SK-N-SH treated with all-trans-retinoic acid at 6 μM for 48 hours (cell line): Measurements from ENCODE around the gene RPP38.

ENCODE experiments used
- ARNTL ChIP-seq: fragments of 450-650 bp; formaldehyde crosslinking; IDR thresholded peaks from 2 replicates; pipeline ENCODE4 v1.5.0; 2020; ENCODE audit warnings: low read depth, mild to moderate bottlenecking, moderate library complexity, borderline replicate concordance
- BACH2 ChIP-seq: fragments of 250-450 bp; sonication (Bioruptor Pico); IDR thresholded peaks from 2 replicates; pipeline ENCODE4 v1.9.0; 2021; ENCODE audit warnings: mild to moderate bottlenecking, borderline replicate concordance
- CSDC2 ChIP-seq: fragments of 250-450 bp; sonication (Bioruptor Pico); IDR thresholded peaks from 2 replicates; pipeline ENCODE4 v1.5.0; 2020; ENCODE audit warnings: mild to moderate bottlenecking, moderate library complexity
- GLIS3 ChIP-seq: fragments of 250-450 bp; sonication (Bioruptor Pico); IDR thresholded peaks from 2 replicates; pipeline ENCODE4 v1.5.0; 2020; ENCODE audit warnings: mild to moderate bottlenecking, moderate library complexity
- ISL1 ChIP-seq: fragments of 250-450 bp; sonication (Bioruptor Pico); IDR thresholded peaks from 2 replicates; pipeline ENCODE4 v2.1.2; 2022; ENCODE audit warnings: mild to moderate bottlenecking, moderate library complexity
- RARB ChIP-seq: fragments of 250-450 bp; sonication (Bioruptor Pico); IDR thresholded peaks from 2 replicates; pipeline ENCODE4 v1.8.0; 2021; ENCODE audit warnings: mild to moderate bottlenecking, moderate library complexity
- TCF4 ChIP-seq: fragments of 250-450 bp; sonication (Bioruptor Pico); IDR thresholded peaks from 2 replicates; pipeline ENCODE4 v1.8.0; 2021; ENCODE audit warnings: mild to moderate bottlenecking, moderate library complexity, borderline replicate concordance
- ZFP30 ChIP-seq: fragments of 450-650 bp; formaldehyde crosslinking; IDR thresholded peaks from 2 replicates; pipeline ENCODE4 v1.5.0; 2022; ENCODE audit warnings: mild to moderate bottlenecking, moderate library complexity
- ZNF565 ChIP-seq: fragments of 450-650 bp; formaldehyde crosslinking; conservative IDR thresholded peaks from 2 replicates; pipeline ENCODE4 v1.5.0; 2020; ENCODE audit warnings: low read depth, mild to moderate bottlenecking, moderate library complexity
- TF ChIP-seq, protein P1 (sequence below): fragments of 250-450 bp; sonication (Bioruptor Pico); IDR thresholded peaks from 2 replicates; pipeline ENCODE4 v1.8.0; 2020; ENCODE audit warnings: mild to moderate bottlenecking, moderate library complexity, borderline replicate concordance
- TF ChIP-seq, protein P2 (sequence below): fragments of 250-450 bp; sonication (Bioruptor Pico); IDR thresholded peaks from 2 replicates; pipeline ENCODE4 v1.5.1; 2021; ENCODE audit warnings: mild to moderate bottlenecking, moderate library complexity

DNA sequence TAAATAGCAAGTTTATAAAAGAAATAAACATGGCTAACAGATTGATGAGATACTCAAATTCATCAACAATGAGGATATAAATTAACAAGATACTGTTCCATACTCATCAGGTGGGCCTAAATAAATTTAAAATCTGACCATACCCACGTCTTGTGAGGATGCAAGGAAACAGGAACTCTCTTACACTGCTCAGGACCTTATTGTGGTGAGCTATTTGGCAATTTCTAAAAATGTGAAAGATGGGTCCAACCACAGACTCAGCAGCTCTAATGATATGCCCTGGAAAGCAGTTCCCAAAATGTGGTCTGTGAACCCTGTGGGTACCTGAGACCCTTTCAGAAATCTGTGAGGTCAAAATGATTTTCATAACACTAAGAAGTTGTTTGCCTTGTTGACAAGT, 21.5 kb downstream of the RPP38 start:
- TF ChIP-seq TCF4 (CRISPR knock-in tag) (no peak), CSDC2 (no peak), ZFP30 (CRISPR knock-in tag) (no peak), ZNF565 (CRISPR knock-in tag) (no peak), BACH2 (CRISPR knock-in tag) (no peak), ISL1 (CRISPR knock-in tag) (no peak), RARB (CRISPR knock-in tag) (no peak), GLIS3 (CRISPR knock-in tag) (no peak), ARNTL (no peak)
- TF ChIP-seq, protein P1, sequence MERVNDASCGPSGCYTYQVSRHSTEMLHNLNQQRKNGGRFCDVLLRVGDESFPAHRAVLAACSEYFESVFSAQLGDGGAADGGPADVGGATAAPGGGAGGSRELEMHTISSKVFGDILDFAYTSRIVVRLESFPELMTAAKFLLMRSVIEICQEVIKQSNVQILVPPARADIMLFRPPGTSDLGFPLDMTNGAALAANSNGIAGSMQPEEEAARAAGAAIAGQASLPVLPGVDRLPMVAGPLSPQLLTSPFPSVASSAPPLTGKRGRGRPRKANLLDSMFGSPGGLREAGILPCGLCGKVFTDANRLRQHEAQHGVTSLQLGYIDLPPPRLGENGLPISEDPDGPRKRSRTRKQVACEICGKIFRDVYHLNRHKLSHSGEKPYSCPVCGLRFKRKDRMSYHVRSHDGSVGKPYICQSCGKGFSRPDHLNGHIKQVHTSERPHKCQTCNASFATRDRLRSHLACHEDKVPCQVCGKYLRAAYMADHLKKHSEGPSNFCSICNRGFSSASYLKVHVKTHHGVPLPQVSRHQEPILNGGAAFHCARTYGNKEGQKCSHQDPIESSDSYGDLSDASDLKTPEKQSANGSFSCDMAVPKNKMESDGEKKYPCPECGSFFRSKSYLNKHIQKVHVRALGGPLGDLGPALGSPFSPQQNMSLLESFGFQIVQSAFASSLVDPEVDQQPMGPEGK (CRISPR knock-in tag), result no peak
- TF ChIP-seq, protein P2, sequence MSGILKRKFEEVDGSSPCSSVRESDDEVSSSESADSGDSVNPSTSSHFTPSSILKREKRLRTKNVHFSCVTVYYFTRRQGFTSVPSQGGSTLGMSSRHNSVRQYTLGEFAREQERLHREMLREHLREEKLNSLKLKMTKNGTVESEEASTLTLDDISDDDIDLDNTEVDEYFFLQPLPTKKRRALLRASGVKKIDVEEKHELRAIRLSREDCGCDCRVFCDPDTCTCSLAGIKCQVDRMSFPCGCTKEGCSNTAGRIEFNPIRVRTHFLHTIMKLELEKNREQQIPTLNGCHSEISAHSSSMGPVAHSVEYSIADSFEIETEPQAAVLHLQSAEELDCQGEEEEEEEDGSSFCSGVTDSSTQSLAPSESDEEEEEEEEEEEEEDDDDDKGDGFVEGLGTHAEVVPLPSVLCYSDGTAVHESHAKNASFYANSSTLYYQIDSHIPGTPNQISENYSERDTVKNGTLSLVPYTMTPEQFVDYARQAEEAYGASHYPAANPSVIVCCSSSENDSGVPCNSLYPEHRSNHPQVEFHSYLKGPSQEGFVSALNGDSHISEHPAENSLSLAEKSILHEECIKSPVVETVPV (CRISPR knock-in tag), result no peak
